ENCODE results near the gene RUNX2. TPM values are rescaled to one million over a fixed set of nuclear protein-coding genes. Genes with fewer than 3 reads are reported as not detected.

RUNX2 gene
- polyA plus RNA-seq, 1 donor (not counting 4 experiments of a cell fraction or from before 2014, with no cell fraction given) = 1.4 TPM

- Histone ChIP-seq H2AFZ (ENCODE audit: control insufficient read depth, low read length) (no peak overlapping the region), H3K79me2 (ENCODE audit: control insufficient read depth, insufficient read depth, low read length) (no peaks in the 10 kb centered on the region), H3K9me1 (ENCODE audit: control insufficient read depth, extremely low read depth, insufficient read depth, low read length) (no peaks in the 10 kb centered on the region), H3K4me3 (ENCODE audit: control insufficient read depth in 2 of 3, extremely low read depth in 1 of 3, insufficient read depth in 2 of 3, low read depth in 1 of 3, low read length in 3 of 3) (no peak overlapping the region), H4K20me1 (ENCODE audit: control insufficient read depth, extremely low read depth, insufficient read depth, low read length) (no peaks in the 10 kb centered on the region), H3K9ac (ENCODE audit: control insufficient read depth, extremely low read depth, insufficient read depth, low read length) (no peak overlapping the region), H3K9me3 (ENCODE audit: control insufficient read depth, low read depth, low read length) (no peaks in the 10 kb centered on the region), H3K27me3 (ENCODE audit: control insufficient read depth, extremely low read depth, insufficient read depth, low read length) (no peaks in the 10 kb centered on the region), H3K4me1 (ENCODE audit: control insufficient read depth, extremely low read depth, insufficient read depth, low read length) (no peaks in the 10 kb centered on the region), H3K4me2 (ENCODE audit: control insufficient read depth, extremely low read depth, insufficient read depth, low read depth, low read length) (no peak overlapping the region), H3K27ac (ENCODE audit: control insufficient read depth, insufficient read depth, low read length) (no peak overlapping the region), H3K36me3 (ENCODE audit: control insufficient read depth in 2 of 2, extremely low read depth in 1 of 2, insufficient read depth in 2 of 2, low read length in 2 of 2) (no peaks in the 10 kb centered on the region)
- dilution Hi-C loops (cut with MboI; ENCODE audit: extremely low pct_ligation_motif_present, low sequenced_read_pairs) = no loop called here
- no peak for DNase-seq (ENCODE audit: low read depth, low spot score)
- no peak for TF ChIP-seq EZH2 (IDR thresholded peaks at IDR 0.05; ENCODE audit: low read length)
- TF ChIP-seq, protein P1, sequence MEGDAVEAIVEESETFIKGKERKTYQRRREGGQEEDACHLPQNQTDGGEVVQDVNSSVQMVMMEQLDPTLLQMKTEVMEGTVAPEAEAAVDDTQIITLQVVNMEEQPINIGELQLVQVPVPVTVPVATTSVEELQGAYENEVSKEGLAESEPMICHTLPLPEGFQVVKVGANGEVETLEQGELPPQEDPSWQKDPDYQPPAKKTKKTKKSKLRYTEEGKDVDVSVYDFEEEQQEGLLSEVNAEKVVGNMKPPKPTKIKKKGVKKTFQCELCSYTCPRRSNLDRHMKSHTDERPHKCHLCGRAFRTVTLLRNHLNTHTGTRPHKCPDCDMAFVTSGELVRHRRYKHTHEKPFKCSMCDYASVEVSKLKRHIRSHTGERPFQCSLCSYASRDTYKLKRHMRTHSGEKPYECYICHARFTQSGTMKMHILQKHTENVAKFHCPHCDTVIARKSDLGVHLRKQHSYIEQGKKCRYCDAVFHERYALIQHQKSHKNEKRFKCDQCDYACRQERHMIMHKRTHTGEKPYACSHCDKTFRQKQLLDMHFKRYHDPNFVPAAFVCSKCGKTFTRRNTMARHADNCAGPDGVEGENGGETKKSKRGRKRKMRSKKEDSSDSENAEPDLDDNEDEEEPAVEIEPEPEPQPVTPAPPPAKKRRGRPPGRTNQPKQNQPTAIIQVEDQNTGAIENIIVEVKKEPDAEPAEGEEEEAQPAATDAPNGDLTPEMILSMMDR (optimal IDR thresholded peaks at IDR 0.05 in 1 of 3, IDR thresholded peaks at IDR 0.05 in 1 of 3, conservative IDR thresholded peaks at IDR 0.05 in 1 of 3; ENCODE audit: extremely low read depth in 1 of 3, insufficient read depth in 2 of 3, low read length in 3 of 3) = no peak
- no peak for FAIRE-seq
Observed at GRCh38 chr6:45353654-45354053, 25.5 kb downstream of the RUNX2 start.

DNA sequence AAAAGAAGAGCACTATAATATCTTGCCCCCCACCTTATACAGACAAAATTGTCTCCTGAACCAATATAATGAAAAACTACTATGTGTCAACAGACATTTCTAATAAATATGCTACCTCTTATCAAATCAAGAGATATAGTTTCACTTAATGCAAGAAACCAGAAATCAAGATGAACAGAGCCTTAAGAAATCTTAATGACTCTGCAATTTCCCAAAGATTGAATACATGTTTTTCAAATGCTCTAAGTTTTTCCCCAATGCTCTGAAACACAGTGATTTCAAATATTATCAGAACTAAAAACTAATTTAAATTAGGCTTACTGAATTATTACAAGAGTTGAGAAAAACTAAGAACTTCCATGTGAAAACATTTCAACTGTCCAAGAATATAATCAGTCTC is 36.3 kb downstream of the RUNX2 start:
- dilution Hi-C loops (cut with MboI; ENCODE audit: extremely low pct_ligation_motif_present, low sequenced_read_pairs) = no loop called here
- no peak overlapping the region for H3K4me3 ChIP-seq (ENCODE audit: control insufficient read depth in 2 of 3, extremely low read depth in 1 of 3, insufficient read depth in 2 of 3, low read depth in 1 of 3, low read length in 3 of 3)
- FAIRE-seq = no peak

More for the DNA sequence above, 36.3 kb downstream of the RUNX2 start:
- TF ChIP-seq EZH2 (IDR thresholded peaks at IDR 0.05; ENCODE audit: low read length) = no peak
- TF ChIP-seq, protein P1 (optimal IDR thresholded peaks at IDR 0.05 in 1 of 3, IDR thresholded peaks at IDR 0.05 in 1 of 3, conservative IDR thresholded peaks at IDR 0.05 in 1 of 3; ENCODE audit: extremely low read depth in 1 of 3, insufficient read depth in 2 of 3, low read length in 3 of 3) = no peak
- Histone ChIP-seq H3K4me2 (ENCODE audit: control insufficient read depth, extremely low read depth, insufficient read depth, low read depth, low read length) (no peak overlapping the region), H3K9ac (ENCODE audit: control insufficient read depth, extremely low read depth, insufficient read depth, low read length) (no peak overlapping the region), H4K20me1 (ENCODE audit: control insufficient read depth, extremely low read depth, insufficient read depth, low read length) (no peaks in the 10 kb centered on the region), H2AFZ (ENCODE audit: control insufficient read depth, low read length) (no peak overlapping the region), H3K27me3 (ENCODE audit: control insufficient read depth, extremely low read depth, insufficient read depth, low read length) (no peaks in the 10 kb centered on the region), H3K9me1 (ENCODE audit: control insufficient read depth, extremely low read depth, insufficient read depth, low read length) (no peaks in the 10 kb centered on the region), H3K9me3 (ENCODE audit: control insufficient read depth, low read depth, low read length) (no peaks in the 10 kb centered on the region), H3K27ac (ENCODE audit: control insufficient read depth, insufficient read depth, low read length) (no peak overlapping the region), H3K79me2 (ENCODE audit: control insufficient read depth, insufficient read depth, low read length) (no peaks in the 10 kb centered on the region), H3K36me3 (ENCODE audit: control insufficient read depth in 2 of 2, extremely low read depth in 1 of 2, insufficient read depth in 2 of 2, low read length in 2 of 2) (no peaks in the 10 kb centered on the region), H3K4me1 (ENCODE audit: control insufficient read depth, extremely low read depth, insufficient read depth, low read length) (peaks cover 4% of the 10 kb centered on the region)
- DNase-seq (ENCODE audit: low read depth, low spot score) = no peak
